HepG2 (cell line): Measurements from ENCODE around the gene SLC11A1. TPM values are rescaled to one million over a fixed set of nuclear protein-coding genes. Genes with fewer than 3 reads are reported as not detected.
A peak's percentile ranks its signal among the peaks of the same experiment; 100 is the strongest.

ENCODE experiments used
- ELF3 ChIP-seq: IDR thresholded peaks from 2 replicates; pipeline ENCODE4 v1.6.1; 2016; ENCODE audit warnings: missing genetic modification reagents, missing compliant biosample characterization
- HES4 ChIP-seq: sonication (generic); formaldehyde crosslinking; IDR thresholded peaks from 2 replicates; pipeline ENCODE4 v1.9.0; 2021; ENCODE audit warnings: mild to moderate bottlenecking, missing genetic modification reagents, borderline replicate concordance
- HNF4G ChIP-seq, 2 experiments: sonication (generic) in 1 of 2; formaldehyde crosslinking in 1 of 2; IDR thresholded peaks; 2 replicates each; pipeline versions ENCODE4 v1.4.0 to v1.6.1; 2011 to 2020; ENCODE audit warnings: borderline replicate concordance in 2 of 2, low read depth in 2 of 2, mild to moderate bottlenecking in 2 of 2, low read length in 1 of 2, missing genetic modification reagents in 1 of 2, moderate library complexity in 1 of 2
- IRF1 ChIP-seq: sonication (generic); formaldehyde crosslinking; IDR thresholded peaks from 2 replicates; pipeline ENCODE4 v1.4.0; 2020; ENCODE audit warnings: low read depth, mild to moderate bottlenecking, missing genetic modification reagents
- ISX ChIP-seq: sonication (generic); formaldehyde crosslinking; conservative IDR thresholded peaks from 2 replicates; pipeline ENCODE4 v1.5.0; 2020; ENCODE audit warnings: missing genetic modification reagents
- KDM2A ChIP-seq: sonication (generic); formaldehyde crosslinking; IDR thresholded peaks from 2 replicates; pipeline ENCODE4 v1.4.0; 2020; ENCODE audit warnings: low read depth, missing genetic modification reagents, borderline replicate concordance
- KDM3A ChIP-seq: IDR thresholded peaks from 2 replicates; pipeline ENCODE4 v1.6.1; 2018; ENCODE audit warnings: low read depth, missing compliant biosample characterization
- KLF12 ChIP-seq: sonication (generic); formaldehyde crosslinking; IDR thresholded peaks from 2 replicates; pipeline ENCODE4 v1.4.0; 2020; ENCODE audit warnings: missing genetic modification reagents, borderline replicate concordance
- MTF2 ChIP-seq: sonication (generic); formaldehyde crosslinking; IDR thresholded peaks from 2 replicates; pipeline ENCODE4 v1.5.0; 2020; ENCODE audit warnings: missing genetic modification reagents, borderline replicate concordance
- MYNN ChIP-seq: sonication (generic); formaldehyde crosslinking; IDR thresholded peaks from 2 replicates; pipeline ENCODE4 v1.4.0; 2020; ENCODE audit warnings: mild to moderate bottlenecking, low read depth, missing genetic modification reagents
- NR2F2 ChIP-seq: IDR thresholded peaks from 2 replicates; pipeline ENCODE4 v1.6.1; 2012; ENCODE audit warnings: low read depth, inconsistent platforms, borderline replicate concordance
- PCBP1 ChIP-seq: fragments of 200-400 bp; formaldehyde crosslinking; IDR thresholded peaks from 2 replicates; pipeline ENCODE4 v1.6.1; 2017; ENCODE audit warnings: mild to moderate bottlenecking, low read depth, low read length, borderline replicate concordance
- POGZ ChIP-seq: sonication (generic); formaldehyde crosslinking; IDR thresholded peaks from 2 replicates; pipeline ENCODE4 v1.4.0; 2020; ENCODE audit warnings: mild to moderate bottlenecking, missing genetic modification reagents
- POLR2A ChIP-seq, 2 experiments: IDR thresholded peaks; 2 replicates each; pipeline ENCODE4 v1.6.1; 2011; ENCODE audit warnings: low read depth in 2 of 2, low read length in 2 of 2, mild to moderate bottlenecking in 1 of 2, moderate library complexity in 1 of 2; ENCODE audit not compliant: insufficient read depth in 1 of 2
- RARA ChIP-seq: IDR thresholded peaks from 2 replicates; pipeline ENCODE4 v1.6.1; 2016; ENCODE audit warnings: missing genetic modification reagents, missing compliant biosample characterization
- TBL1XR1 ChIP-seq: fragments of 150-350 bp; IDR thresholded peaks from 2 replicates; pipeline ENCODE4 v1.6.1; 2014; ENCODE audit warnings: borderline replicate concordance, low read length; ENCODE audit not compliant: partially characterized antibody
- TCF7L2 ChIP-seq: IDR thresholded peaks from 2 replicates; pipeline ENCODE4 v1.6.1; 2011; ENCODE audit warnings: mild to moderate bottlenecking, low read depth, low read length, moderate library complexity
- ZFAT ChIP-seq: sonication (generic); formaldehyde crosslinking; conservative IDR thresholded peaks from 2 replicates; pipeline ENCODE4 v1.8.1; 2023; ENCODE audit warnings: missing genetic modification reagents, inconsistent platforms
- ZFP1 ChIP-seq: IDR thresholded peaks from 2 replicates; pipeline ENCODE4 v1.6.1; 2016
- ZFP36L1 ChIP-seq: sonication (generic); formaldehyde crosslinking; IDR thresholded peaks from 2 replicates; pipeline ENCODE4 v1.8.0; 2022; ENCODE audit warnings: mild to moderate bottlenecking, missing genetic modification reagents, moderate library complexity
- ZNF235 ChIP-seq: sonication (generic); formaldehyde crosslinking; IDR thresholded peaks from 2 replicates; pipeline ENCODE4 v1.8.1; 2023; ENCODE audit warnings: mild to moderate bottlenecking, missing genetic modification reagents, borderline replicate concordance
- ZNF562 ChIP-seq: sonication (generic); formaldehyde crosslinking; IDR thresholded peaks from 2 replicates; pipeline ENCODE4 v1.8.0; 2022; ENCODE audit warnings: missing genetic modification reagents, borderline replicate concordance
- ZNF768 ChIP-seq: sonication (generic); formaldehyde crosslinking; IDR thresholded peaks from 2 replicates; pipeline ENCODE4 v1.4.0; 2020; ENCODE audit warnings: missing genetic modification reagents
- polyA plus RNA-seq, 8 experiments: library from polyadenylated mRNA; depleted of rRNA in 3 of 8; stranded (reverse) in 7 of 8; unstranded in 1 of 8; fragments of >200 nt; fragmentation: Illumina TruSeq in 4 of 8; extraction: Trizol in 4 of 8; gene quantifications; 2 replicates each; pipeline versions ENCODE4 v1.2.1 to v1.2.3, GENCODE V29; 2011 to 2016; ENCODE audit warnings: low read depth in 4 of 8, missing spikeins in 1 of 8, mixed read lengths in 1 of 8; ENCODE audit not compliant: insufficient read depth in 1 of 8
- total RNA-seq, 5 experiments: library from RNA; depleted of rRNA; stranded (reverse); fragments of >200 nt; fragmentation: Illumina TruSeq; extraction: Trizol; gene quantifications; 2 replicates each; pipeline ENCODE4 v1.2.3, GENCODE V29; 2016; ENCODE audit warnings: low read depth in 1 of 5
- TF ChIP-seq, protein P1 (sequence below): sonication (generic); formaldehyde crosslinking; conservative IDR thresholded peaks from 2 replicates; pipeline ENCODE4 v1.8.0; 2022; ENCODE audit warnings: missing genetic modification reagents
- TF ChIP-seq, protein P2 (sequence below): sonication (generic); formaldehyde crosslinking; IDR thresholded peaks from 2 replicates; pipeline ENCODE4; 2020; ENCODE audit warnings: missing genetic modification reagents, mild to moderate bottlenecking, borderline replicate concordance

SLC11A1 gene
- total and polyA plus RNA-seq, 2 of the 13 experiments (the other 11 are each of a cell fraction or from before 2014, with no cell fraction given) = 0.33 to 2.3 TPM

GRCh38 chr2:218406209-218406948 is 24.3 kb downstream of the SLC11A1 start (continued):
- TF ChIP-seq POLR2A (IDR thresholded peaks at IDR 0.05; ENCODE audit: insufficient read depth in 1 of 2, low read depth in 2 of 2, low read length in 2 of 2) = peak in 1 of 2 experiments; percentile 23; a peak in 1 of 4 replicates
- peak; percentile 51 for TF ChIP-seq TBL1XR1
- peak; percentile 19; the same call in 1 of the 2 replicates for TF ChIP-seq POGZ (CRISPR knock-in tag)
- no peak for TF ChIP-seq ZNF562 (CRISPR knock-in tag)
- no peak for TF ChIP-seq MYNN (CRISPR knock-in tag)
- TF ChIP-seq ZNF235 (CRISPR knock-in tag) = peak; percentile 63; the same call in 1 of the 2 replicates
- no peak for TF ChIP-seq HNF4G (IDR thresholded peaks at IDR 0.05; ENCODE audit: borderline replicate concordance, low read depth, low read length)
- peak; percentile 74; the same call in 1 of the 2 replicates for TF ChIP-seq HNF4G (CRISPR knock-in tag; IDR thresholded peaks at IDR 0.05; ENCODE audit: borderline replicate concordance, low read depth)
- TF ChIP-seq TCF7L2 = no peak
- TF ChIP-seq ZFP36L1 (CRISPR knock-in tag) = no peak; the same call in none of the 2 replicates
- TF ChIP-seq MTF2 (CRISPR knock-in tag) = no peak; the same call in 1 of the 2 replicates
- TF ChIP-seq IRF1 (CRISPR knock-in tag) = no peak
- peak; percentile 24; the same call in 1 of the 2 replicates for TF ChIP-seq RARA (CRISPR knock-in tag)
- no peak for TF ChIP-seq ZFAT (CRISPR knock-in tag)
- no peak; the same call in 1 of the 2 replicates for TF ChIP-seq ISX (CRISPR knock-in tag)
- TF ChIP-seq HES4 (CRISPR knock-in tag) = no peak
- peak; percentile 52; the same call in 1 of the 2 replicates for TF ChIP-seq KLF12 (CRISPR knock-in tag)
- TF ChIP-seq, protein P1, sequence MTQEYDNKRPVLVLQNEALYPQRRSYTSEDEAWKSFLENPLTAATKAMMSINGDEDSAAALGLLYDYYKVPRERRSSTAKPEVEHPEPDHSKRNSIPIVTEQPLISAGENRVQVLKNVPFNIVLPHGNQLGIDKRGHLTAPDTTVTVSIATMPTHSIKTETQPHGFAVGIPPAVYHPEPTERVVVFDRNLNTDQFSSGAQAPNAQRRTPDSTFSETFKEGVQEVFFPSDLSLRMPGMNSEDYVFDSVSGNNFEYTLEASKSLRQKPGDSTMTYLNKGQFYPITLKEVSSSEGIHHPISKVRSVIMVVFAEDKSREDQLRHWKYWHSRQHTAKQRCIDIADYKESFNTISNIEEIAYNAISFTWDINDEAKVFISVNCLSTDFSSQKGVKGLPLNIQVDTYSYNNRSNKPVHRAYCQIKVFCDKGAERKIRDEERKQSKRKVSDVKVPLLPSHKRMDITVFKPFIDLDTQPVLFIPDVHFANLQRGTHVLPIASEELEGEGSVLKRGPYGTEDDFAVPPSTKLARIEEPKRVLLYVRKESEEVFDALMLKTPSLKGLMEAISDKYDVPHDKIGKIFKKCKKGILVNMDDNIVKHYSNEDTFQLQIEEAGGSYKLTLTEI (CRISPR knock-in tag) = no peak
- peak; percentile 77; the same call in 1 of the 2 replicates for TF ChIP-seq ELF3 (CRISPR knock-in tag)
- TF ChIP-seq ZNF768 (CRISPR knock-in tag) = peak; percentile 76; the same call in 1 of the 2 replicates
- TF ChIP-seq KDM3A = peak; percentile 98
- TF ChIP-seq, protein P2, sequence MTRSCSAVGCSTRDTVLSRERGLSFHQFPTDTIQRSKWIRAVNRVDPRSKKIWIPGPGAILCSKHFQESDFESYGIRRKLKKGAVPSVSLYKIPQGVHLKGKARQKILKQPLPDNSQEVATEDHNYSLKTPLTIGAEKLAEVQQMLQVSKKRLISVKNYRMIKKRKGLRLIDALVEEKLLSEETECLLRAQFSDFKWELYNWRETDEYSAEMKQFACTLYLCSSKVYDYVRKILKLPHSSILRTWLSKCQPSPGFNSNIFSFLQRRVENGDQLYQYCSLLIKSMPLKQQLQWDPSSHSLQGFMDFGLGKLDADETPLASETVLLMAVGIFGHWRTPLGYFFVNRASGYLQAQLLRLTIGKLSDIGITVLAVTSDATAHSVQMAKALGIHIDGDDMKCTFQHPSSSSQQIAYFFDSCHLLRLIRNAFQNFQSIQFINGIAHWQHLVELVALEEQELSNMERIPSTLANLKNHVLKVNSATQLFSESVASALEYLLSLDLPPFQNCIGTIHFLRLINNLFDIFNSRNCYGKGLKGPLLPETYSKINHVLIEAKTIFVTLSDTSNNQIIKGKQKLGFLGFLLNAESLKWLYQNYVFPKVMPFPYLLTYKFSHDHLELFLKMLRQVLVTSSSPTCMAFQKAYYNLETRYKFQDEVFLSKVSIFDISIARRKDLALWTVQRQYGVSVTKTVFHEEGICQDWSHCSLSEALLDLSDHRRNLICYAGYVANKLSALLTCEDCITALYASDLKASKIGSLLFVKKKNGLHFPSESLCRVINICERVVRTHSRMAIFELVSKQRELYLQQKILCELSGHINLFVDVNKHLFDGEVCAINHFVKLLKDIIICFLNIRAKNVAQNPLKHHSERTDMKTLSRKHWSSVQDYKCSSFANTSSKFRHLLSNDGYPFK (CRISPR knock-in tag) = no peak; the same call in 1 of the 2 replicates
- 0 out of 2 replicates have a peak, but pooled peaks have one; percentile 32 for TF ChIP-seq ZFP1 (CRISPR knock-in tag)
- peak; percentile 94 for TF ChIP-seq PCBP1
- TF ChIP-seq KDM2A (CRISPR knock-in tag) = peak; percentile 100
- no peak for TF ChIP-seq NR2F2
